Cortex of kidney (tissue), 1 donor: Measurements from ENCODE around the gene GADD45B.
"Not testable (repeated sequence)": the region's sequence is repeated elsewhere in the genome, so short reads cannot be mapped to it uniquely, and the experiment has no call there.

ENCODE experiments used
- DNase-seq: peaks from one replicate; lab custom pipeline; 2025; lab: John Stamatoyannopoulos, UW

Gene GADD45B

DNA sequence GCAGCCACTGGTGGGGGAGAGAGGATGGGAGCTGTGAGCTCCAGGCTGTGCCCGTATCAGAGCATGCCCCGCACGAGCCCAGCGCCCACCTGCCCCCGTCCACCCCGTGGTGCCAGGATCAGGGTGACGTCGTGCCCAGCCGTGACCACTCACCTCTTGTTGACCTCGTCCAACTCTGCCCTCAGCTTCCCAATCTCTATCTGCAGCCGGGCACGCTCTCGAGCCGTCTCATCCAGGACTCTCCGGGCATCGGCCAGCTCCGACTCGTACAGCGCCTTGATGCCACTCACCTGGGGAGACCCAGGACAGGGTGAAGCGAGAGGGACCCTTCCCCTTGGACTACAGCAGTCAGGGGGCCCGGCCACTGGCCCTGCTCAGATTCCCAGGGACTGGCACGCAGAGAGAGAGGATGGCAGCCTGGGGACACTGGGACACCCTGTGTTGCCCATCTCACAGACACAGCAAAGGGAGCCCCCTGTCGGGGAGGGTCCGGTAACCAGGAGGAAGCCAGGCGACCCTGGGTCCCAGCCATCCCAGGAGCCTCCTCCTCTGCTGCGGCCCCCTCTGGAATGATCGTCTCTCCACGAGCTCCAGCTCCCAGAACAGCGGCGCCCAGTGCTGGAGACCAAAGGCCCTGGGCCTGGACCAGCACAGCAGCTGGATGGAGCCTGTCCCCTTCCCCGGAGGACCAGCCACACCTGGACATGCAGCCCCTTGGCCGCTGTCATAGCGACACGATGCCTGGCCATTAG, 31.5 kb upstream of the GADD45B start:
- DNase-seq, result no peak

DNA sequence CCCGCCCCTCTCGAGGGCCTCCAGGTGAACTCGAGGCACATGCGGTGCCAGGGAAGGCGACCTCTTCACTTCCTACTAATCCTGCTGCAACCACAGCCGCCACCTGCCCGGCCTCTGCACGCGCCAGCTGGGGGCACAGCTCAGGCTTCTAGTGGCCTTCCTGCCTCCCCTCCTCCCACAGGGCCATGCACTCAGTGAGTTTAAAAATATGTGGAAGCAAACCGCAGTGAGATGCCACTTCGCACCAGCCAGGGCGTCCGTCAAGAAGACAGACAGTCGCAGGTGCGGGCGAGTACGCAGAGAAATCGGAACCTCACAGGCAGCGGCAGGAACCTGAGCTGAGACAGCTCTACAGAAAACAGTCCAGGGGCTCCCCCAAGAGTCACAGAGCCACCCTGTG, 29.5 kb upstream of the GADD45B start:
- no peak for DNase-seq

- no peak for DNase-seq
These were observed 26.9 kb upstream of the GADD45B start for GRCh38 chr19:2449019-2449418.

DNA sequence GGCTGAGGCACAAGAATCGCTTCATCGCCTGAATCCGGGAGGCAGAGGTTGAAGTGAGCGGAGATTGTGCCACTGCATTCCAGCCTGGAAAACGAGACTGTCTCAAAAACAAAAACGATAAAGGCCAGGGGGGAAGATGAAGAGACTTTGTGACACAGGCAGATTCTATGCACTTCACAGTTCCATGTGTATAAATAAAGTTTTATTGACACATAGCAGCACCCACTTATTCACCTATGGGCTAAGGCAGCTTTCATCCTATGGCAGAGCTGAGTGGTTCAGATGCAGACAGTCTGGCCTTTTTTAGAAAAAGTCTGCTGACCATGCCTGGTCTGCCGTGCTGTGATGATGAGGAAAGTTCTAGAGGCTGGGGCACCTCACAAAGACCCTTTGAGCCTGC, 24.8 kb upstream of the GADD45B start:
- no peak for DNase-seq

DNA sequence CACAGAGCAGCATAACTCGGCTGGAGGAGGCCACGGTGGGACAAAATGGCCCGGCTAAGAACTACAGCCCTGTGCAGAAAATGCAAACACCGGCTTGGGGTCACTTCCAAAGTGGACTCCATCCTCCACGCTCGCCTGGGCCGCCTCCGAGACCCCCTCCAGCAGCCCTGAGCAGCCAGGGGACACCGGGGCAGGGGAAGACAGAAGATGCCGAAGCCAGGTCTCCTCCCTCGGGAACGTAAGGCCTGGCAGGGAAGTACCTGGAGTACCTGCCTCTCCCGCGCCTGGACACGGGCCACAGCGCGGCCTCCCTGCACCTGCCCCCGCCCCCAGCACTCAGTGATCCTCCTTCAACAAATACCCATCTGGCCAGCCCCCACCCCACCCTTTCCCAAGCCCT, 24.2 kb upstream of the GADD45B start:
- DNase-seq, result no peak

- no peak for DNase-seq
These were observed 22.4 kb upstream of the GADD45B start for GRCh38 chr19:2453431-2454025.

- no peak for DNase-seq
These were observed 21.5 kb upstream of the GADD45B start for GRCh38 chr19:2454199-2454961.

GRCh38 chr19:2454962-2455850, 20.7 kb upstream of the GADD45B start:
- DNase-seq, result no peak

- DNase-seq, result no peak
These were observed 19.9 kb upstream of the GADD45B start for GRCh38 chr19:2455851-2456570.

- no peak for DNase-seq
These were observed 18.4 kb upstream of the GADD45B start for GRCh38 chr19:2457394-2458037.

DNA sequence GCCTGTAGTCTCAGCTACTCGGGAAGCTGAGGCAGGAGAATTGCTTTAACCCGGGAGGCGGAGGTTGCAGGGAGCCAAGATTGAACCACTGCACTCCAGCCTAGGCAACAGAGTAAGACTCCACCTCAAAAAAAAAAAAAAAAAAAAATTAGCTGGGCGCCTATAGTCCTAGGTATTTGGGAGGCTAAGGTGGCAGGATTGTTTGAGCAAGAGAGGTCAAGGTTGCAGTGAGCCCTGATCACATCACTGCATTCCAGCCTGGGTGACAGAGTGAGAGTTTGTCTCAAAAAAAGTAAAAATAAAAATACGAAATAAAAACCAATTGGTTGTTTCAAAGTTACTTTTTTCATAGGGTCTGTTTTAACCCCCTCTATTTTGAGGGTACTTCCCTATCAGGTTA, 17.9 kb upstream of the GADD45B start:
- no peak for DNase-seq

GRCh38 chr19:2458776-2459175, 17.2 kb upstream of the GADD45B start:
- DNase-seq, result not testable (repeated sequence)

DNA sequence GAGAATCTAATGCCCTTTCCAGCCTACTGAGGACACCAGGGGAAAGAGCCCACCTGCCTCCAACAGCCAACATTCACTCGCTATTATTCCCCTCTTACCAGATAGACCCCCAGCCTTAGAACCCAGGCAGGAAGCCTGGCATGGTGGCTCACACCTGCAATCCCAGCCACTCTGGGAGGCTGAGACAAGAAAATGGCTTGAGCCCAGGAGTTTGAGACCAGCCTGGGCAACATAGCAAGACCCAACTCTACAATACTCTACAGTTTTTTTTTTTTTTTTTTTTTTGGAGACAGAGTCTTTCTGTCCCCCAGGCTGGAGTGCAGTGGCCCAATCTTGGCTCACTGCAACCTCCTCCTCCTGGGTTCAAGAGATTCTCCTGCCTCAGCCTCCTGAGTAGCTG, 15.7 kb upstream of the GADD45B start:
- DNase-seq, result no peak

DNA sequence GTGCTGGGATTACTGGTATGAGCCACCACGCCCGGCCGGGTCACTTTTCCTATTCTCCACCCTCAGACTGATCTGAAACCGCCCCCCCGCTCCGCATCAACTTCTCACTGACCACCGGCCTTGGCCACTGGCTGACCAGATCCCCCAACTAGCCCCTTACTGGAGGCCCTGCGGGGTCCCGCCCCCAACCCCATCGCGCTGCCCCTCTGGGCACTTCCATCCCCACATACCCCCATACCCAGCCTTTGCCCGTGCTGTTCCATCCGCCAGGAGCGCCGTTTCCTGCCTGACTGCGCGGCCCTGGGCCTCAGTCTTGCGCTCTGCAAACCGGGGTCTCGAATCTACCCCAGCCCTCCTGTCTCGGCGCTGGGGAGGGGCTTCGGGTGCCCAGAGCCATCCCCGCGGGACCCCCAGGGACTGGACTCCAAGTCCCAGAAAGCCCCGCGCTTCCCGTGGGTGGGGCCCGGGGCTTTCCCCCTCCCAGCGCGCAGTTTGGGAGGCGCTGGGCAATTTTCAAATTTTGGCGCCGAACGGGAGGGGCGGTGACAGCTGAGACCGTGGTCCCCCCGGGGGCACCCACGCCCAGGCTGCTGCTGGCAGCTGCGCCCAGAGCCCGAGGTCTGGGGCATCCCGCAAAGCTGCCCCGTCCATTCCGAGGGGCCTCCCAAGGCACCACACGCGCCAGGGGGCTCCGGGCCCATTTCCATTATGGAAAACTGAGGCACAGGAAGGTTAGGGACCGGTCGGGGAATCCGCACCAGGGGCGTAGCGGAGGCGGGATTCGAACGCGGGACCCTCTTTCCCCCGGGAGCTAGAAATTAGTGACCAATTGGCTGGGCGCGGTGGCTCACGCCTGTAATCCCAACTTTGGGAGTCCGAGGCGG, 13.9 kb upstream of the GADD45B start:
- no peak for DNase-seq

DNA sequence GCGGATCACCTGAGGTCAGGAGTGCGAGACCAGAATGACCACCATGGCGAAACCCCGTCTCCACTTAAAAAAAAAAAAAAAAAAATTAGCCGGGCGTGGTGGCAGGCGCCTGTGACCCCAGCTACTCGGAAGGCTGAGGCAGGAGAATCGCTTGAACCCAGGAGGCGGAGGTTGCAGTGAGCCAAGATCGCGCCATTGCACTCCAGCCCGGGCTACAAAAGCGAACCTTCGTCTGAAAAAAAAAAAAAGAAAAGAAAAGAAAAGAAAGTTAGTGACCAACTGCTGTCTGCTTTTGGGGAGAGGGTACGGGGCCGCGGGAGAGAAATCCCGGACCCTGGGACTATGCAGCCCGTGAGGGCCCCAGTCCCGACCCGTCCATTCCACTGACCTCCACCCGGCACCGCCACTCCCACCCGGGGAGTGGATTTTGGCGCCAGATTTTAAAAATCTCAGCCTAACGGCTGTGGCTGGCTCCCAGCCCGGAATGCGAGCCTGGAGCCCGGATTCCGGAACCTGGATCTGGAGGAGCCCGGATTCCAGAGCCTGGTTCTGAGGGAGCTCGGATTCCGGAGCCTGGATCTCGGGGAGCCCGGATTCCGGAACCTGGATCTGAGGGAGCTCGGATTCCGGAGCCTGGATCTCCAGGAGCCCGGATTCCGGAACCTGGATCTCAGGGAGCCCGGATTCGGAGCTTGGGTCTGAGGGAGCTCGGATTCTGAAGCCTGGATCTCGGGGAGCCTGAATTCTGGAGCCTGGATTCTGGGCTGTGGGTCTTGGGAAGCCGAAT, 13.1 kb upstream of the GADD45B start:
- no peak for DNase-seq

GRCh38 chr19:2463694-2464093, 12.2 kb upstream of the GADD45B start:
- DNase-seq, result not testable (repeated sequence)

DNA sequence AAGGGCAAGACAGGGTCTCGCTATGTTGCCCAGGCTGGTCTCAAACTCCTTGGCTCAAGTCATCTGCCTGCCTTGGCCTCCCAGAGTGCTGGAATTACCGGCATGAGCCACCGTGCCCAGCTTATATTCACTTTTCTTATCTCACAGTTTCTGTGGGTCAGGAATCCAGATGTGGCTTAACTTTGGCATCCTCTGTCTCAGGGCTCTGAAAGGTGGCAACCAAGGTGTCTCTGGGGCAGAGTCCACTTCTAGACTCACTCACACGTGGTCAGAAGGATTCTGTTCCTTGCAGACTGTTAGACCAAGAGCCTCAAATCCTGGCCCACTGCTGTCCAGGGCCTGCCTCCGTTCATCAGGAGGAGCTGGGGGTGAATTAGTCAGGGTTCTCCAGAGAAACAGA, 11.5 kb upstream of the GADD45B start:
- no peak for DNase-seq

- no peak for DNase-seq
These were observed 7.3 kb upstream of the GADD45B start for GRCh38 chr19:2468596-2468995.
